ENCODE data around the gene LAMC2.

Gene LAMC2

GRCh38 chr1:183214021-183214970 is 28.2 kb downstream of the LAMC2 start:
- H3K9ac ChIP-seq (ENCODE audit: low read depth, low read length) = no peak overlapping the region
- no peak overlapping the region for H3K4me3 ChIP-seq (ENCODE audit: low read length)
- H3K27me3 ChIP-seq (ENCODE audit: control insufficient read depth, insufficient read depth, low read length) = no peaks in the 10 kb centered on the region
- H3K4me2 ChIP-seq (ENCODE audit: low read length) = no peak overlapping the region
- peaks cover 7% of the 10 kb centered on the region for H3K4me1 ChIP-seq (ENCODE audit: control insufficient read depth, insufficient read depth, low read length)
- H3K9me3 ChIP-seq (replicated peaks; ENCODE audit: low read length) = no peaks in the 10 kb centered on the region
- no peaks in the 10 kb centered on the region for H3K36me3 ChIP-seq (ENCODE audit: insufficient read depth, low read length)

GRCh38 chr1:183215076-183215720 is 29.1 kb downstream of the LAMC2 start:
- H3K9ac ChIP-seq (ENCODE audit: low read depth, low read length) = no peak overlapping the region
- no peaks in the 10 kb centered on the region for H3K27me3 ChIP-seq (ENCODE audit: control insufficient read depth, insufficient read depth, low read length)
- no peak overlapping the region for H3K4me3 ChIP-seq (ENCODE audit: low read length)
- no peak overlapping the region for H3K4me2 ChIP-seq (ENCODE audit: low read length)
- no peaks in the 10 kb centered on the region for H3K4me1 ChIP-seq (ENCODE audit: control insufficient read depth, insufficient read depth, low read length)
- H3K36me3 ChIP-seq (ENCODE audit: insufficient read depth, low read length) = no peaks in the 10 kb centered on the region
- H3K9me3 ChIP-seq (replicated peaks; ENCODE audit: low read length) = no peaks in the 10 kb centered on the region

- Histone ChIP-seq H3K4me1 (ENCODE audit: control insufficient read depth, insufficient read depth, low read length) (no peaks in the 10 kb centered on the region), H3K4me2 (ENCODE audit: low read length) (no peak overlapping the region), H3K4me3 (ENCODE audit: low read length) (no peak overlapping the region), H3K9ac (ENCODE audit: low read depth, low read length) (no peak overlapping the region), H3K36me3 (ENCODE audit: insufficient read depth, low read length) (no peaks in the 10 kb centered on the region), H3K9me3 (replicated peaks; ENCODE audit: low read length) (no peaks in the 10 kb centered on the region), H3K27me3 (ENCODE audit: control insufficient read depth, insufficient read depth, low read length) (no peaks in the 10 kb centered on the region)
These were observed 29.9 kb downstream of the LAMC2 start for GRCh38 chr1:183215936-183216335.

GRCh38 chr1:183218027-183218618 is 32.1 kb downstream of the LAMC2 start:
- Histone ChIP-seq H3K9me3 (replicated peaks; ENCODE audit: low read length) (no peaks in the 10 kb centered on the region), H3K4me1 (ENCODE audit: control insufficient read depth, insufficient read depth, low read length) (no peaks in the 10 kb centered on the region), H3K27me3 (ENCODE audit: control insufficient read depth, insufficient read depth, low read length) (no peaks in the 10 kb centered on the region), H3K4me2 (ENCODE audit: low read length) (no peak overlapping the region), H3K36me3 (ENCODE audit: insufficient read depth, low read length) (no peaks in the 10 kb centered on the region), H3K4me3 (ENCODE audit: low read length) (no peak overlapping the region), H3K9ac (ENCODE audit: low read depth, low read length) (no peak overlapping the region)

DNA sequence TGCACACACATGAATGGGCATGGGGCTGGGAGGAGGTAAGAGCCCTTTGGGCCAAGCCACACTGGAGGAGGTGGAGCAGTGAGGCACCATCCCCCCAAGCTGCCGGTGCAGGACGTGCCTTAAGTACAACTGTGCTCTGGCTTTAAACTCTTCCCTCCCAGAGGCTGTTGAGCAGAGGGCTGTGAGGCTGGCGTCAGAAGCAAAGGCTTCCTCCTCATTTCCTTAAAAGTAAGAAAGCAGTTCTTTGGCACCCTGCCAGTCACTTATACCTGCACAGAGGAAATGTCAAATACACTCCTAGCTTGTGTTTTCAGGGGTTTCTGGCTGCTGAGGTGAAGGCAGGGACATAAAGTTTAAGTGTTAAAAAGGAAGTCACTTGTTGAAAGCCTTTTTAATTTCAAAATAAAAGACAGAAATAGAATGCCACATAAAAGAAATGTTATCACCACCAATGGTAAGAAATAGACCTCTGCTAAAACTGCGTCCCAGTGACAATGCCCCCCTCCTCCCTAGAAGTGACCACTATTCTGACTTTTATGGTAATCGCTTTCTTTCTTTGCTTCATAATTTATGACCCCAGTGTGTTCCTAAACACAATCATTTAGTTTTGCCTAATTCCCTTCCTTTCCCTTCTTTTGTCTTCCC is 33.0 kb downstream of the LAMC2 start:
- no peaks in the 10 kb centered on the region for H3K27me3 ChIP-seq (ENCODE audit: control insufficient read depth, insufficient read depth, low read length)
- no peaks in the 10 kb centered on the region for H3K36me3 ChIP-seq (ENCODE audit: insufficient read depth, low read length)
- H3K9me3 ChIP-seq (replicated peaks; ENCODE audit: low read length) = no peaks in the 10 kb centered on the region
- no peak overlapping the region for H3K9ac ChIP-seq (ENCODE audit: low read depth, low read length)
- no peak overlapping the region for H3K4me3 ChIP-seq (ENCODE audit: low read length)
- H3K4me2 ChIP-seq (ENCODE audit: low read length) = no peak overlapping the region
- H3K4me1 ChIP-seq (ENCODE audit: control insufficient read depth, insufficient read depth, low read length) = no peaks in the 10 kb centered on the region

GRCh38 chr1:183219616-183220009 is 33.5 kb downstream of the LAMC2 start:
- H3K27me3 ChIP-seq (ENCODE audit: control insufficient read depth, insufficient read depth, low read length) = no peaks in the 10 kb centered on the region
- no peaks in the 10 kb centered on the region for H3K36me3 ChIP-seq (ENCODE audit: insufficient read depth, low read length)
- no peaks in the 10 kb centered on the region for H3K9me3 ChIP-seq (replicated peaks; ENCODE audit: low read length)
- H3K4me3 ChIP-seq (ENCODE audit: low read length) = no peak overlapping the region
- no peak overlapping the region for H3K9ac ChIP-seq (ENCODE audit: low read depth, low read length)
- H3K4me1 ChIP-seq (ENCODE audit: control insufficient read depth, insufficient read depth, low read length) = no peaks in the 10 kb centered on the region
- no peak overlapping the region for H3K4me2 ChIP-seq (ENCODE audit: low read length)

GRCh38 chr1:183222909-183223308 is 36.8 kb downstream of the LAMC2 start:
- Histone ChIP-seq H3K4me3 (ENCODE audit: low read length) (no peak overlapping the region), H3K27me3 (ENCODE audit: control insufficient read depth, insufficient read depth, low read length) (no peaks in the 10 kb centered on the region), H3K4me1 (ENCODE audit: control insufficient read depth, insufficient read depth, low read length) (no peaks in the 10 kb centered on the region), H3K9ac (ENCODE audit: low read depth, low read length) (no peak overlapping the region), H3K9me3 (replicated peaks; ENCODE audit: low read length) (no peaks in the 10 kb centered on the region), H3K36me3 (ENCODE audit: insufficient read depth, low read length) (no peaks in the 10 kb centered on the region), H3K4me2 (ENCODE audit: low read length) (no peak overlapping the region)

GRCh38 chr1:183223467-183223866 is 37.4 kb downstream of the LAMC2 start:
- Histone ChIP-seq H3K36me3 (ENCODE audit: insufficient read depth, low read length) (no peaks in the 10 kb centered on the region), H3K4me2 (ENCODE audit: low read length) (no peak overlapping the region), H3K9me3 (replicated peaks; ENCODE audit: low read length) (no peaks in the 10 kb centered on the region), H3K4me3 (ENCODE audit: low read length) (no peak overlapping the region), H3K4me1 (ENCODE audit: control insufficient read depth, insufficient read depth, low read length) (no peaks in the 10 kb centered on the region), H3K27me3 (ENCODE audit: control insufficient read depth, insufficient read depth, low read length) (no peaks in the 10 kb centered on the region), H3K9ac (ENCODE audit: low read depth, low read length) (no peak overlapping the region)

DNA sequence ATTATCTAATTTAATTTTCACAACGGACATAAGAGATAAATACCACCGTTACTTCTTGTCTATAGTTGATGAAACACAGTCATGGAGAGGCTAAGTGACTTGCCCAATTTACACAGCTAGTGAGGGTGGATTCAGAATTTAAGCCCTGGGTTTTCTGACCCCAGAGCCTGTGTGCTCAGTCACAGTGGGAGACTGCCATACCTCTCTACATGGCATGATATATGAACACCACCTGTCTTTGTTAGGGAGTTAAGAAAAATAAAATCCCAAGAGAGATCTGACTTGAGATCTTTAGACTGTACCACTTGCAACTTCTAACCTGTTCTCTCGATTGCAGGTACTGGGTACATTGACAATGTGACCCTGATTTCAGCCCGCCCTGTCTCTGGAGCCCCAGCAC is 40.3 kb downstream of the LAMC2 start:
- no peaks in the 10 kb centered on the region for H3K4me1 ChIP-seq (ENCODE audit: control insufficient read depth, insufficient read depth, low read length)
- no peaks in the 10 kb centered on the region for H3K27me3 ChIP-seq (ENCODE audit: control insufficient read depth, insufficient read depth, low read length)
- H3K36me3 ChIP-seq (ENCODE audit: insufficient read depth, low read length) = no peaks in the 10 kb centered on the region
- H3K4me2 ChIP-seq (ENCODE audit: low read length) = no peak overlapping the region
- H3K9me3 ChIP-seq (replicated peaks; ENCODE audit: low read length) = no peaks in the 10 kb centered on the region
- no peak overlapping the region for H3K9ac ChIP-seq (ENCODE audit: low read depth, low read length)
- H3K4me3 ChIP-seq (ENCODE audit: low read length) = no peak overlapping the region

GRCh38 chr1:183226963-183227362 is 40.9 kb downstream of the LAMC2 start:
- Histone ChIP-seq H3K9me3 (replicated peaks; ENCODE audit: low read length) (no peaks in the 10 kb centered on the region), H3K4me2 (ENCODE audit: low read length) (no peak overlapping the region), H3K9ac (ENCODE audit: low read depth, low read length) (no peak overlapping the region), H3K4me1 (ENCODE audit: control insufficient read depth, insufficient read depth, low read length) (no peaks in the 10 kb centered on the region), H3K4me3 (ENCODE audit: low read length) (no peak overlapping the region), H3K27me3 (ENCODE audit: control insufficient read depth, insufficient read depth, low read length) (no peaks in the 10 kb centered on the region), H3K36me3 (ENCODE audit: insufficient read depth, low read length) (no peaks in the 10 kb centered on the region)
